NCI-H748 treated with DMSO at 0.1 percent for 48 hours (cell line): Measurements from ENCODE around the gene NEURL1B.
"Not testable (repeated sequence)": the region's sequence is repeated elsewhere in the genome, so short reads cannot be mapped to it uniquely, and the experiment has no call there.

ENCODE experiments used
- DNase-seq: peaks from one replicate; lab custom pipeline; 2025; lab: John Stamatoyannopoulos, UW

The NEURL1B gene

DNA sequence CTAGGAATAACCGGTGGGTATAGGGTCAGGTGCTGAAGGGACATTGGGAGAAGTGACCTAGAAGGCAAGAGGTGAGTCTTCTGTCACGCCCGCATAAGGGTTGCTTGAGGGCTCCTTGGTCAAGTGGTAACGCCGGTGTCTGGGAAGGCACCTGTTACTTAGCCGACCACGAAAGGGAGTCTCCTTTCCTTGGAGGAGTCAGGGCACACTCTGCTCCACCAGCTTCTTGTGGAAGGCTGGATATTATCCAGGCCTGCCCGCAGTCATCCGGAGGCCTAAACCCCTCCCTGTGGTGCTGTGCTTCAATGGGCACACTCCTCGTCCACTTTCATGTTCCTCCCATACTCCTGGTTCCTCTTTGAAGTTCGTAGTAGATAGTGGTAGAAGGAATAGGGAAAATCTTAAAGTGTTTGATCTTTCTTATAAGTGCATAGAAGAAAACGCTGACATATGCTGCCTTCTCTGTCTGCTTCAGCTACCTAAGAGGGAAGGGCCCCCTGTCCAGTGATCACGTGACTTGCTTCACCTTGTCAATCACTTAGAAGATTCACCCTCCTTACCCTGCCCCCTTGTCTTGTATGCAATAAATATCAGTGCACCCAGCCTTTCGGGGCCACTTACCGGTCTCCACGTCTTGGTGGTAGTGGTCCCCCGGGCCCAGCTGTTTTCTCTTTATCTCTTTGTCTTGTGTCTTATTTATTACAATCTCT, 16.6 kb downstream of the NEURL1B start:
- not testable (repeated sequence) for DNase-seq

GRCh38 chr5:172658391-172658790, 17.3 kb downstream of the NEURL1B start:
- no peak for DNase-seq

DNA sequence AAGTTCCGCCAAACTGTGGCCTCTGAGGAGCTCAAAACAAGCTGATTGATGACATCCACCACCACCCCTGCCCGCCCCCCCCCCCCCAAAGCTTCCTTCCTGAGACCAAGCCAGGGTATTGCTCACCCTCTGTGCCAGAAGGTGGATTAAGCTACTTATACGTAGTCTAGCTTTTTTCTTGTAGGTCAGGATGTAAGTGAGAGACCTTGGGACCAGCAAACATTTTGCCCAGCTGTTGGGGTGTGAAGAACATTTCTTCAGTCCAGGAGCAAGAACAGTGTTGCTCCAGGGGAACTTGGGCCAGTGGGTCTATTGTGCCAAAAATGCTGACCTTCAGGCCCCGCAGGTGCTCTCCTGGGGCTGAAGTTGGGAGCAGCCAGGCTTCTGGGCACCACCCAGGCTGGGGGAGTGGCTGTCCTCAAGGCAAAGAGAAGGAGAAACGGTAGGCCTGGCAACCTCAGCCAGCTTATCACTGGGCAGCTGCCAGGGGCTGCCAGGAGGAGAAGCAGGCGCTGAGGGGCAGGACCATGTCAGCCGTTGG, 18.0 kb downstream of the NEURL1B start:
- no peak for DNase-seq

GRCh38 chr5:172659570-172659908, 18.5 kb downstream of the NEURL1B start:
- no peak for DNase-seq

GRCh38 chr5:172659909-172660628, 19.0 kb downstream of the NEURL1B start:
- no peak for DNase-seq

GRCh38 chr5:172660974-172661373, 19.9 kb downstream of the NEURL1B start:
- no peak for DNase-seq

GRCh38 chr5:172661526-172661925, 20.5 kb downstream of the NEURL1B start:
- no peak for DNase-seq

DNA sequence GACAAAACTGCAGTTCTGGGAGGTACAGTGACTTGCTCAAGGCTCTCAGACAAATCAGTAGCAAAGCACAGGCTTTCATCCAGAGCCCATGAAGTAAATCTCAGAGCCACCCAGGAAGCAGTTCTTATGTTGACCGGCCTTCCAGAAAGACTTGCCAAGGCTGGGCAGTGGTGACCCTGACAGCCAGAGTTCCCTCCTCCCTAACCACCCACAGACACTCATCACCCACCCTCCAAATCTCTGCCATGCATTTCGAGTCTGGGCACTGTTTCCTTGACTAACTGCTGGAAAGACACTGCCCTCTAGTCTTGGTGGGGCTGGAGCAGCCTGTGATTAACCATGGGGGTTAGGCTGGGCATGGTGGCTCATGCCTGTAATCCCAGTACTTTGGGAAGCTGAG, 21.5 kb downstream of the NEURL1B start:
- no peak for DNase-seq

DNA sequence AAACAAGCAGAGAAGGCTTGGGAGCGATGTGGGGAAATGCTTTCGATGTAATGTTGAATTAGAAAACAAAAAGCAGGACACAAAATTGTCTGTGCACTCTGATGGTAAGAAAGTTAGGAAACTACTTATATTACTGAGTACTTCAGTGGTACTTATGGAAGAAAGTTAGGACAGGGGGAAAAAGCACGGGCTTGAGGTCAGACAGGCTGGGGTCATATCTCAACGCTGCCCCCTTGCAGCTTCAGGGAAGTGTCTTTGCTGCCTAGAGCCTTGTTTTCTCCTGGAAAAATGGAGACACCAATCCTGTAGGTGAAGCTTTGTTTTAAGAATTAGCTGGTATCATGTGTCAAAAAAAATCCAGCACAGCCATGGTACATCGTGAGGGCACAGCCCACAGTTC, 23.0 kb downstream of the NEURL1B start:
- DNase-seq: no peak

GRCh38 chr5:172664681-172665541, 23.8 kb downstream of the NEURL1B start:
- DNase-seq: no peak

DNA sequence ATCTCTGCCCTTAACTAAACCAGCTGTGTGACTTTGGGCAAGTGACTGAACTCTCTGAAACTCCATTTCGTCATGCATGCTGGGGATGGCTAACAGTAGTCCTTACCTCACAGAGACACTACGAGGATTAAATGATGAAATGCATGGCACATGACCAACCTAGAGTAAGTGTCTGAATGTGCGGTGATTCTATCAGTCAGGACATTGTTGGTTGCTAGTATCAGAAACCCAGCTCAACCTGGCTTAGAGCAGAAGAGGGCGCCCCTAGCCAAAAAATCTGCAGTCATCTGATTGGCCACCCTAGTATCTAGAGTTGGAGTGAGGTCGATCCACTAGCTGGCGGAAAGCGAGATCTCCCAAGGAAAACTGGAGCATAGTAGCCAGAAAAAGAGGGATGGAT, 25.2 kb downstream of the NEURL1B start:
- no peak for DNase-seq

DNA sequence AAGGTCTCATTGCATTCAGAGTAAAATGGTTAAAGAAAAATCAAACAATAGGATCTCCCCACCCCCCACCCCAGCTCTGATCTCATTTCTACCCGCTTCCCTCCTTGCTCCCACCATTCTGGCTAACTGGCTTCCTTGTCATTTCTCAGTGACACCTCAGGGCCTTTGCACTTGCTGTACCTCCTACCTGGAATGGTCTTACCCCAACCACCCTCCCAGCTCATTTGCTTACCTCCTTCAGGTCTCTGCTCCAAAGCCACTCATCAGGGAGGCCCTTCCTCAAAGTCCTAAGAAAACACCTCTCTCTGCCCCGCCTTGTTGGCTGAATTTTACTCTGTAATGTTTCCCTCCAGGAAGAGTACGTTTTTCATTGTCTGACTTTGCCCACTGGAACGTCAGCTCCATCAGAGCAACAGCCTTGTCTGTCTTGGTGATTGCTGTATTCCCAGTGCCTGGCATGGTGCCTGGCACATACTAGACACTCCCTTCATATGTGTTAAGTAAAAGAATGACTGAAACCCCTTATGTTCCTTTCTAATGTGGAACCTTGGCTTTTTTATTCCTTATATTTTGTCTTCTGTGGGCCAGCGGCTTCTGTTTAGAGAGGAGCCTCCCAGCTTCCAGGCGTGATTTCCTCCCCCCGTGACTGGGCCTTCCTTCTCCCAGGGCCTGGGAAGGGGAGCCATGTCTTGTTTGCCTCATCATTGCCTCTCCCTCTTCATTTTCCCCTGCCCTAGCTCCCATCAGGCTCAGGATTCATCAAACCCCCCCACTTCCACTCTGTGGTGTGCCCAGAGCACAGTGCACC, 26.9 kb downstream of the NEURL1B start:
- DNase-seq: no peak

- no peak for DNase-seq
Observed at GRCh38 chr5:172668594-172669071, 27.6 kb downstream of the NEURL1B start.

DNA sequence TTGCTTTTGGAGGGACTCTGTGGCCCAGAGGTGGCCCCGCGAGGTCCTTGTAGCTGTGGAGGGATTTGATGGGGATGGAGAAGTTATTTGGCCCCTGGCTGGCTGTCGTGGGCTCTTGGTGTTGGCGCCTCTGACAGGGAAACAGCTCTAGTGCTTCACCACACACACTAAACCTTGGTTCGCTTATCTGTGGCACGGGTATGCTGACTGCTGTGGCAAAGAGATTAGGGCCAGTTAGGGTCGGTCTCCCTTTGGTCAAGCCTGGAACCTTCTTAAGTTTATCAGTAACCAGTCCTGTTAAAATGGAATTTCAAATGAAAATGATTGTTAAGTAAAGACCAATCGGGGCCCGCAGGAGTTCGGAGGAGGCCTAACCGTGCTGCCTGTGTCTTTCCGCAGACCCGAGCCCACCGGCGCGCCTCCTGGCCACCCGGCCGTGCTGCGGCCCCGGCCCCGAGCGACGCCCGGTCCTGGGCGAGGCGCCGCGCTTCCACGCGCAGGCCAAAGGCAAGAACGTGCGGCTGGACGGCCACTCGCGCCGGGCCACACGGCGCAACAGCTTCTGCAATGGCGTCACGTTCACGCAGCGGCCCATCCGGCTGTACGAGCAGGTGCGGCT, 28.4 kb downstream of the NEURL1B start:
- DNase-seq: no peak

- no peak for DNase-seq
Observed at GRCh38 chr5:172670005-172670402, 28.9 kb downstream of the NEURL1B start.

GRCh38 chr5:172670444-172670843, 29.4 kb downstream of the NEURL1B start:
- no peak for DNase-seq

DNA sequence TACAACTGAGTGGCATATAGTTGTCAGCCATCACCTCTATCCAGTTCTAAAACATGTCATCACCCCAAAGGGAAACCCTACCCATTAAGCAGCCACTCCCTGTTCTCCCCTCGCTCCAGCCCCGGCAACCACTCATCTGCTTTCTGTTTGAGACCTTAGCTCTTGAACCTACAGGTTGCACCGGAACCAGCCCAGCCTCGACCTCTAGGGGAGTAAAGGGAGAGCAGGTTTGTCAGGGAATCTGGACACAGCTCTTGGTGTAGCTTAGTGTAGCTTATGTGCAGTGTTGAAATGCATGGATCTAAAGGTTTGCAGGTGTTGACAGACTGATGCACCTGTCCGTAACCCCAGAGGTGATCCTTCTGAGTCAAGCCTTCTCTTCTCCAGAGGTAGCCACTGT, 30.0 kb downstream of the NEURL1B start:
- DNase-seq: no peak

- DNase-seq: no peak
Observed at GRCh38 chr5:172672681-172673080, 31.6 kb downstream of the NEURL1B start.

GRCh38 chr5:172674155-172674554, 33.1 kb downstream of the NEURL1B start:
- DNase-seq: no peak

DNA sequence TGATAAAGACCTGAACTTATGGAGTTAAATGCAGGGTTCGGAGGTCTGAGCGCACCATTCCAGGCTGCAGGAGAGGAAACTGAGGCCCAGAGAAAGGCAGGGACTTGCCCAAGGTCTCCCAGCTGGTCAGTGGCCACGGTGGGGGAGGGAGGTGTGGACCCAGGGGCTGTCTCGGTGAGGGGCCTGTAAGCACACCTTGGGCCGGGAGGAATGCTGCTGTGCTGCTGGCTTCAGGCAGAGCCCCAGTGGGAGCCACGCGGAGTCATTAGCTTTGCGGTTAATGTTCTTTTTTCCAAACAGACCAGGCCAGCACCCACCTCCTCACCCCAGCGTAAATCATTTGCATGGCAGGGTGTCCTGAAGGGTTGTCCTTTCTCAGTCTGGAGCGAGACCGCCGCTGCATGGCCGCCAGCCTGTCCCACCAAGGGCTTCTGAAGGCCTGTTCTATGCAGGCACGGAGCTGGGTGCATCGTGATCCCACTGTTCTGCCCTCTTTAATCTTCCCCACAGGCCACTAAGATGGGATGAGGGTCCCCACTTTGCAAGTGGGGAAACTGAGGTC, 35.9 kb downstream of the NEURL1B start:
- no peak for DNase-seq

DNA sequence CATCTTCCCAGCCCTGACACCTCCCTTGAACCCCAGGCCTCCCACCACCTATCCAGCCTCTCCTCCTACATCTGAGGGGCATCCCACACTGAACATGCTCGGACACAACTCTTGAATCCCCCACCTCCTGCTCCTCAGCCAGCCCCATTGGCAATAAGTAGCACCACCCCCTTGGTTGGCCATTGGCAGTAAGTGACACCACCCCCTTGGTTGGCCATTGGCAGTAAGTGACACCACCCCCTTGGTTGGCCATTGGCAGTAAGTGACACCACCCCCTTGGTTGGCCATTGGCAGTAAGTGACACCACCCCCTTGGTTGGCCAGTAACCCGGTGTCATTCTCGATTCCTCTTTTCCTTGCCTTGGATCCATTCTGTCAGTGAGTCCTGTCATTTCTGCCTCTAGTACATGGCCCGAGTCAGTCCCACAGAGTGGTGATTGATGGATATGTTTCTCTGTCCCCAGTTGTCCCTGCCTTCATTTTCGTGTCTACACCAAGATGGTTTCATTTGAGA, 37.4 kb downstream of the NEURL1B start:
- not testable (repeated sequence) for DNase-seq
